Activated CD8-positive, alpha-beta memory T cell treated with anti-CD3 and anti-CD28 coated beads, Interleukin-2, amount 50 U/mL, for 24 hours (primary cell): Measurements from ENCODE around the gene RPAP3.

ENCODE experiments used
- DNase-seq: peaks from one replicate; pipeline ENCODE4 v3.0.0-alpha.2; 2020; ENCODE audit errors: extremely low read depth

RPAP3 gene

GRCh38 chr12:47742253-47742825 is 36.5 kb upstream of the RPAP3 start:
- no peak for DNase-seq

- DNase-seq = no peak
Observed at GRCh38 chr12:47741340-47741703, 35.5 kb upstream of the RPAP3 start.

- DNase-seq = no peak
Observed at GRCh38 chr12:47740606-47741339, 34.9 kb upstream of the RPAP3 start.

- DNase-seq = no peak
Observed at GRCh38 chr12:47739979-47740378, 34.1 kb upstream of the RPAP3 start.

- DNase-seq = no peak
Observed at GRCh38 chr12:47739297-47739696, 33.5 kb upstream of the RPAP3 start.

- no peak for DNase-seq
Observed at GRCh38 chr12:47737936-47738594, 32.2 kb upstream of the RPAP3 start.

GRCh38 chr12:47736877-47737676 is 31.2 kb upstream of the RPAP3 start:
- DNase-seq = no peak

GRCh38 chr12:47736216-47736615 is 30.4 kb upstream of the RPAP3 start:
- no peak for DNase-seq

- DNase-seq = no peak
Observed at GRCh38 chr12:47735649-47736048, 29.8 kb upstream of the RPAP3 start.

GRCh38 chr12:47734725-47735480 is 29.1 kb upstream of the RPAP3 start:
- no peak for DNase-seq

GRCh38 chr12:47733142-47733541 is 27.3 kb upstream of the RPAP3 start:
- DNase-seq = no peak

- no peak for DNase-seq
Observed at GRCh38 chr12:47732504-47732903, 26.7 kb upstream of the RPAP3 start.

GRCh38 chr12:47731723-47732122 is 25.9 kb upstream of the RPAP3 start:
- no peak for DNase-seq

- no peak for DNase-seq
Observed at GRCh38 chr12:47730341-47730744, 24.5 kb upstream of the RPAP3 start.

- no peak for DNase-seq
Observed at GRCh38 chr12:47729233-47729632, 23.4 kb upstream of the RPAP3 start.

GRCh38 chr12:47725893-47726292 is 20.1 kb upstream of the RPAP3 start:
- no peak for DNase-seq

GRCh38 chr12:47725091-47725772 is 19.4 kb upstream of the RPAP3 start, which contains the start of gene ENDOU:
Gene ENDOU, minus strand, starts transcription at chr12:47725490. Its CDS starts 77 bp downstream, at chr12:47725413.
- DNase-seq = no peak

- DNase-seq = no peak
Observed at GRCh38 chr12:47722941-47723631, 17.3 kb upstream of the RPAP3 start.

GRCh38 chr12:47722136-47722834 is 16.5 kb upstream of the RPAP3 start:
- no peak for DNase-seq
